Liver (tissue), 9 donors: ENCODE measurements around the gene CDH6. TPM values are rescaled to one million over a fixed set of nuclear protein-coding genes. Genes with fewer than 3 reads are reported as not detected.

ENCODE experiments used
- DNase-seq: peaks from one replicate; pipeline ENCODE4 v3.0.0-alpha.2; 2017; ENCODE audit warnings: low spot score
- H3K27ac ChIP-seq, 2 donors: one replicate each; pipeline ENCODE4 v1.7.0; 2013; ENCODE audit warnings: inconsistent platforms in 2 of 2, low read length in 2 of 2, control low read depth in 1 of 2, low read depth in 1 of 2, mild to moderate bottlenecking in 1 of 2
- H3K27me3 ChIP-seq, 4 donors: one replicate each; pipeline versions ENCODE4 v1.6.1 to v1.7.0; 2013; ENCODE audit warnings: low read length in 3 of 4, inconsistent platforms in 1 of 4, mild to moderate bottlenecking in 1 of 4, moderate library complexity in 1 of 4; ENCODE audit not compliant: control insufficient read depth in 4 of 4, insufficient read depth in 4 of 4
- H3K36me3 ChIP-seq, 4 donors: one replicate each; pipeline versions ENCODE4 v1.6.1 to v1.7.0; 2013; ENCODE audit warnings: low read length in 3 of 4, mild to moderate bottlenecking in 3 of 4, low read depth in 1 of 4, moderate library complexity in 1 of 4; ENCODE audit not compliant: control insufficient read depth in 4 of 4, insufficient read depth in 3 of 4
- H3K4me1 ChIP-seq, 4 donors: one replicate each; pipeline versions ENCODE4 v1.6.1 to v1.7.0; 2013; ENCODE audit warnings: low read length in 3 of 4, mild to moderate bottlenecking in 3 of 4, moderate library complexity in 1 of 4; ENCODE audit not compliant: control insufficient read depth in 4 of 4, insufficient read depth in 4 of 4
- H3K4me3 ChIP-seq, 3 donors: one replicate each; pipeline versions ENCODE4 v1.6.1 to v1.7.0; 2013; ENCODE audit warnings: low read length in 3 of 3, control low read depth in 1 of 3, low read depth in 1 of 3, mild to moderate bottlenecking in 1 of 3
- H3K9ac ChIP-seq, 2 donors: one replicate each; pipeline ENCODE4 v1.7.0; 2013; ENCODE audit warnings: low read length in 2 of 2, mild to moderate bottlenecking in 2 of 2, moderate library complexity in 2 of 2, control low read depth in 1 of 2, low read depth in 1 of 2
- H3K9me3 ChIP-seq, 4 donors: one replicate each; pipeline versions ENCODE4 v1.6.1 to v1.7.0; 2013; ENCODE audit warnings: low read length in 3 of 4; ENCODE audit not compliant: control insufficient read depth in 4 of 4
- CTCF ChIP-seq: fragments of 150-350 bp; IDR thresholded peaks from 2 replicates; pipeline ENCODE4 v1.5.1; 2017; ENCODE audit warnings: improper control_type of control experiment, low read depth, low read length; ENCODE audit not compliant: missing input control
- EGR1 ChIP-seq, 2 donors: IDR thresholded peaks; 2 replicates each; pipeline ENCODE4 v1.6.1; 2016 to 2018; ENCODE audit warnings: antibody characterized with exemption in 2 of 2, low read depth in 2 of 2
- FOXA1 ChIP-seq: IDR thresholded peaks from 2 replicates; pipeline ENCODE4 v1.6.1; 2016; ENCODE audit warnings: antibody characterized with exemption
- GABPA ChIP-seq, 2 donors: IDR thresholded peaks in 1 of 2; conservative IDR thresholded peaks in 1 of 2; 2 replicates each; pipeline ENCODE4 v1.6.1; 2016; ENCODE audit warnings: antibody characterized with exemption in 2 of 2, mild to moderate bottlenecking in 1 of 2, moderate library complexity in 1 of 2
- HNF4A ChIP-seq, 2 donors: conservative IDR thresholded peaks; 2 replicates each; pipeline ENCODE4 v1.6.1; 2016; ENCODE audit warnings: antibody characterized with exemption in 2 of 2, mild to moderate bottlenecking in 2 of 2
- MAX ChIP-seq: IDR thresholded peaks from 2 replicates; pipeline ENCODE4 v1.6.1; 2016; ENCODE audit warnings: antibody characterized with exemption
- NR2F2 ChIP-seq: IDR thresholded peaks from 2 replicates; pipeline ENCODE4 v1.6.1; 2016; ENCODE audit warnings: antibody characterized with exemption
- REST ChIP-seq: IDR thresholded peaks from 2 replicates; pipeline ENCODE4 v1.6.1; 2016; ENCODE audit warnings: antibody characterized with exemption, mild to moderate bottlenecking
- SP1 ChIP-seq: IDR thresholded peaks from 2 replicates; pipeline ENCODE4 v1.6.1; 2018; ENCODE audit warnings: antibody characterized with exemption, mild to moderate bottlenecking
- WGBS: extraction: QIAGEN DNeasy Blood & Tissue Kit; methylation state at CpG from one replicate; pipeline ENCODE4 v1.1.7; 2013; 5-methylcytosine and 5-hydroxymethylcytosine counted together
- polyA plus RNA-seq, 2 donors: library from polyadenylated mRNA; stranded (reverse) in 1 of 2; unstranded in 1 of 2; fragments of 200-250 nt in 1 of 2; fragments of >200 nt in 1 of 2; fragmentation: Nextera tagmentation in 1 of 2; extraction: Ambion mirVana in 1 of 2; gene quantifications; one replicate each; pipeline versions ENCODE4 v1.2.1 to v1.2.3, GENCODE V29; 2013 to 2015
- total RNA-seq, 2 donors: library from RNA; depleted of rRNA; stranded (reverse); fragments of >200 nt; gene quantifications; one replicate each; pipeline ENCODE4 v1.2.3, GENCODE V29; 2014
- TF ChIP-seq, protein P1 (sequence below): IDR thresholded peaks from 2 replicates; pipeline ENCODE4 v1.6.1; 2016; ENCODE audit warnings: antibody characterized with exemption
- donor health status: healthy.
- donor health status: healthy.
- donor health status: healthy.
- donor health status: healthy.
- donor health status: healthy.

The CDH6 gene
- total and polyA plus RNA-seq, 4 donors, result 0.18 to 3.7 (median 0.84) TPM

DNA sequence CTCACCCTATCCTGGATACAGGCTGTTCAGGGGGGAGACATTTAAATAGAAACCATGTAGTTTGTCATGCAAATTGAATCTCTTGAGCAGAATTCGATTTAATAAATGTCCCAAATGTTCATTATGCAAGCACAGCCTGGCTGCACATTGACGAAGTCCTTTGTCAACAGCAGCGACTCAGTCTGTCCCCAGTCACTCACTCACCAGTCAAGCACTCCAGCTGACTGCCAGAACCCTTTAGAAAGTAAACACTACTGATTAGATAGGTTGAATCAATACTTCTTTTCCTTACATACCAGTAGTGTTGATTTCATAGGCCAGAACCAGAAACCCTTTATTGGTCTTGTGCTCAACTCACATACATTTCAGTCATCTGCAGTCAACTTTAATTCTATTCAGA is 27.5 kb downstream of the CDH6 start:
- Histone ChIP-seq H3K4me3 (no peak overlapping the region), H3K9ac (no peak overlapping the region), H3K36me3 (no peaks in the 10 kb centered on the region), H3K27ac (no peak overlapping the region), H3K9me3 (no peaks in the 10 kb centered on the region), H3K27me3 (no peaks in the 10 kb centered on the region), H3K4me1 (peaks cover 0 to 4% (median 0%) of the 10 kb centered on the region in 4 donors)
- TF ChIP-seq FOXA1 (no peak), CTCF (no peak), REST (no peak), NR2F2 (no peak), SP1 (no peak)
- TF ChIP-seq, protein P1, sequence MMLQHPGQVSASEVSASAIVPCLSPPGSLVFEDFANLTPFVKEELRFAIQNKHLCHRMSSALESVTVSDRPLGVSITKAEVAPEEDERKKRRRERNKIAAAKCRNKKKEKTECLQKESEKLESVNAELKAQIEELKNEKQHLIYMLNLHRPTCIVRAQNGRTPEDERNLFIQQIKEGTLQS, result no peak
- DNase-seq, result no peak
- WGBS, result 11% methylated on average over 3 of the region's 3 CpGs

DNA sequence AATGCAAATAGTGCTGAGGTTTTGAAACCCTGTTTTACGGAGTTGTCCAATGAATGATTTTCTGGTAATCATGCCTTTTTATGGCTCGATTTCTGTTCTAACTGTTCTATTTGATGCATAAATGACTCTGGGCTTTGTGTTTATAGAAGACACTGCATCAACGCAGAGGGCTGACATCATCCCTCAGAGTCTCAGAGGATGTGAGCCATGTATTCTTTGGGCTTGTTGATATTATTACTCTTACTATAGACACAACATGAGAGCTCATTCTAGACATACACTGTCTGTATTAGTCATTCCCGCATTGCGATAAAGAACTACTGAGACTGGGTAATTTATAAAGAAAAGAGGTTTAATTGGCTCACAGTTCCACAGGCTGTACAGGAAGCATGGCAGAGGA is 31.6 kb downstream of the CDH6 start:
- H3K4me1 ChIP-seq, result peaks cover 0 to 4% (median 0%) of the 10 kb centered on the region in 4 donors
- no peak overlapping the region for H3K4me3 ChIP-seq
- WGBS, result 90% methylated on average over 5 of the region's 5 CpGs
- H3K36me3 ChIP-seq, result no peaks in the 10 kb centered on the region
- H3K9ac ChIP-seq, result no peak overlapping the region
- H3K9me3 ChIP-seq, result no peaks in the 10 kb centered on the region
- TF ChIP-seq, protein P1, result no peak
- TF ChIP-seq SP1 (no peak), MAX (no peak)
- no peak for DNase-seq
- no peak overlapping the region for H3K27ac ChIP-seq
- no peaks in the 10 kb centered on the region for H3K27me3 ChIP-seq

- Histone ChIP-seq H3K27ac (no peak overlapping the region), H3K9me3 (no peaks in the 10 kb centered on the region), H3K9ac (no peak overlapping the region), H3K4me3 (no peak overlapping the region), H3K27me3 (no peaks in the 10 kb centered on the region), H3K4me1 (peaks cover 0 to 3% (median 0%) of the 10 kb centered on the region in 4 donors), H3K36me3 (no peaks in the 10 kb centered on the region)
- no peak for TF ChIP-seq EGR1 (IDR thresholded peaks at IDR 0.05; ENCODE audit: low read depth in 2 of 2)
- no peak for TF ChIP-seq MAX
- no peak for TF ChIP-seq GABPA (IDR thresholded peaks at IDR 0.05 in 1 of 2, conservative IDR thresholded peaks at IDR 0.05 in 1 of 2)
- no peak for TF ChIP-seq FOXA1
- TF ChIP-seq HNF4A (conservative IDR thresholded peaks at IDR 0.05), result no peak
- no peak for DNase-seq
- WGBS, result 97% methylated on average over 3 of the region's 3 CpGs
These were observed 32.1 kb downstream of the CDH6 start for GRCh38 chr5:31225613-31226012.
